ENCODE data around the gene DISC1. TPM values are rescaled to one million over a fixed set of nuclear protein-coding genes. Genes with fewer than 3 reads are reported as not detected.
A peak's percentile ranks its signal among the peaks of the same experiment; 100 is the strongest.

Gene DISC1
- total and polyA plus RNA-seq, 5 donors = 2.3 to 7.4 (median 4.6) TPM

- H3K4me1 ChIP-seq (ENCODE audit: control insufficient read depth, insufficient read depth, low read length) = no peaks in the 10 kb centered on the region
- H3K27me3 ChIP-seq (ENCODE audit: control insufficient read depth, insufficient read depth) = no peaks in the 10 kb centered on the region
- peak; percentile 23 to 57 for ATAC-seq
- 55% methylated on average over 6 of the region's 6 CpGs for WGBS
- no peak overlapping the region for H3K4me3 ChIP-seq (ENCODE audit: low read length)
- DNase-seq = no peak
- intact Hi-C loops (cut with DNase I) = no loop called here
- no peaks in the 10 kb centered on the region for H3K9me3 ChIP-seq (ENCODE audit: control insufficient read depth, low read length)
- H3K27ac ChIP-seq (ENCODE audit: low read length) = no peak overlapping the region
Observed at GRCh38 chr1:231705806-231706760, 79.5 kb downstream of the DISC1 start.

GRCh38 chr1:231706934-231707333 is 80.3 kb downstream of the DISC1 start:
- no peaks in the 10 kb centered on the region for H3K9me3 ChIP-seq (ENCODE audit: control insufficient read depth, low read length)
- ATAC-seq = no peak
- intact Hi-C loops (cut with DNase I) = no loop called here
- DNase-seq = no peak
- no peak overlapping the region for H3K4me3 ChIP-seq (ENCODE audit: low read length)
- no peak overlapping the region for H3K27ac ChIP-seq (ENCODE audit: low read length)
- no peaks in the 10 kb centered on the region for H3K27me3 ChIP-seq (ENCODE audit: control insufficient read depth, insufficient read depth)
- 59% methylated on average over 3 of the region's 3 CpGs for WGBS
- no peaks in the 10 kb centered on the region for H3K4me1 ChIP-seq (ENCODE audit: control insufficient read depth, insufficient read depth, low read length)

GRCh38 chr1:231707407-231707806 is 80.8 kb downstream of the DISC1 start:
- no peaks in the 10 kb centered on the region for H3K27me3 ChIP-seq (ENCODE audit: control insufficient read depth, insufficient read depth)
- no peak overlapping the region for H3K27ac ChIP-seq (ENCODE audit: low read length)
- ATAC-seq = no peak
- no peaks in the 10 kb centered on the region for H3K9me3 ChIP-seq (ENCODE audit: control insufficient read depth, low read length)
- no peaks in the 10 kb centered on the region for H3K4me1 ChIP-seq (ENCODE audit: control insufficient read depth, insufficient read depth, low read length)
- intact Hi-C loops (cut with DNase I) = no loop called here
- H3K4me3 ChIP-seq (ENCODE audit: low read length) = no peak overlapping the region
- no peak for DNase-seq

GRCh38 chr1:231708394-231708793 is 81.8 kb downstream of the DISC1 start:
- DNase-seq = no peak
- Histone ChIP-seq H3K4me1 (ENCODE audit: control insufficient read depth, insufficient read depth, low read length) (no peaks in the 10 kb centered on the region), H3K27ac (ENCODE audit: low read length) (no peak overlapping the region), H3K27me3 (ENCODE audit: control insufficient read depth, insufficient read depth) (no peaks in the 10 kb centered on the region), H3K4me3 (ENCODE audit: low read length) (no peak overlapping the region), H3K9me3 (ENCODE audit: control insufficient read depth, low read length) (no peaks in the 10 kb centered on the region)
- no peak for ATAC-seq
- 93% methylated on average over 6 of the region's 6 CpGs for WGBS
- intact Hi-C loops (cut with DNase I) = no loop called here

- H3K27ac ChIP-seq (ENCODE audit: low read length) = no peak overlapping the region
- no peak overlapping the region for H3K4me3 ChIP-seq (ENCODE audit: low read length)
- intact Hi-C loops (cut with DNase I) = no loop called here
- no peaks in the 10 kb centered on the region for H3K9me3 ChIP-seq (ENCODE audit: control insufficient read depth, low read length)
- no peak for ATAC-seq
- H3K27me3 ChIP-seq (ENCODE audit: control insufficient read depth, insufficient read depth) = no peaks in the 10 kb centered on the region
- H3K4me1 ChIP-seq (ENCODE audit: control insufficient read depth, insufficient read depth, low read length) = no peaks in the 10 kb centered on the region
- no peak for DNase-seq
Observed at GRCh38 chr1:231714440-231714839, 87.8 kb downstream of the DISC1 start.

GRCh38 chr1:231715816-231716722 is 89.5 kb downstream of the DISC1 start:
- ATAC-seq = no peak
- intact Hi-C loops (cut with DNase I) = no loop called here
- H3K4me1 ChIP-seq (ENCODE audit: control insufficient read depth, insufficient read depth, low read length) = no peaks in the 10 kb centered on the region
- no peaks in the 10 kb centered on the region for H3K27me3 ChIP-seq (ENCODE audit: control insufficient read depth, insufficient read depth)
- H3K27ac ChIP-seq (ENCODE audit: low read length) = no peak overlapping the region
- no peaks in the 10 kb centered on the region for H3K9me3 ChIP-seq (ENCODE audit: control insufficient read depth, low read length)
- no peak for DNase-seq
- H3K4me3 ChIP-seq (ENCODE audit: low read length) = no peak overlapping the region
- 82% methylated on average over 8 of the region's 8 CpGs for WGBS

GRCh38 chr1:231716879-231717278 is 90.3 kb downstream of the DISC1 start:
- Histone ChIP-seq H3K27ac (ENCODE audit: low read length) (no peak overlapping the region), H3K9me3 (ENCODE audit: control insufficient read depth, low read length) (no peaks in the 10 kb centered on the region), H3K4me3 (ENCODE audit: low read length) (no peak overlapping the region), H3K27me3 (ENCODE audit: control insufficient read depth, insufficient read depth) (no peaks in the 10 kb centered on the region), H3K4me1 (ENCODE audit: control insufficient read depth, insufficient read depth, low read length) (no peaks in the 10 kb centered on the region)
- DNase-seq (no peak), ATAC-seq (no peak)
- intact Hi-C loops (cut with DNase I) = no loop called here
- WGBS = 84% methylated on average over 3 of the region's 3 CpGs

- no peaks in the 10 kb centered on the region for H3K27me3 ChIP-seq (ENCODE audit: control insufficient read depth, insufficient read depth)
- WGBS = 78% methylated on average over 7 of the region's 7 CpGs
- no peak overlapping the region for H3K27ac ChIP-seq (ENCODE audit: low read length)
- no peak for DNase-seq
- H3K4me1 ChIP-seq (ENCODE audit: control insufficient read depth, insufficient read depth, low read length) = no peaks in the 10 kb centered on the region
- no peak overlapping the region for H3K4me3 ChIP-seq (ENCODE audit: low read length)
- intact Hi-C loops (cut with DNase I) = no loop called here
- peak in 1 of 2 donors; percentile 51 for ATAC-seq
- no peaks in the 10 kb centered on the region for H3K9me3 ChIP-seq (ENCODE audit: control insufficient read depth, low read length)
Observed at GRCh38 chr1:231719485-231720183, 93.0 kb downstream of the DISC1 start.

- Histone ChIP-seq H3K27ac (ENCODE audit: low read length) (no peak overlapping the region), H3K4me1 (ENCODE audit: control insufficient read depth, insufficient read depth, low read length) (no peaks in the 10 kb centered on the region), H3K27me3 (ENCODE audit: control insufficient read depth, insufficient read depth) (no peaks in the 10 kb centered on the region), H3K4me3 (ENCODE audit: low read length) (no peak overlapping the region), H3K9me3 (ENCODE audit: control insufficient read depth, low read length) (no peaks in the 10 kb centered on the region)
- ATAC-seq = no peak
- WGBS = 85% methylated on average over 5 of the region's 5 CpGs
- intact Hi-C loops (cut with DNase I) = no loop called here
- DNase-seq = no peak
Observed at GRCh38 chr1:231720652-231721325, 94.2 kb downstream of the DISC1 start.

- H3K27me3 ChIP-seq (ENCODE audit: control insufficient read depth, insufficient read depth) = no peaks in the 10 kb centered on the region
- no peaks in the 10 kb centered on the region for H3K4me1 ChIP-seq (ENCODE audit: control insufficient read depth, insufficient read depth, low read length)
- no peak overlapping the region for H3K27ac ChIP-seq (ENCODE audit: low read length)
- H3K4me3 ChIP-seq (ENCODE audit: low read length) = no peak overlapping the region
- DNase-seq (no peak), ATAC-seq (no peak)
- no peaks in the 10 kb centered on the region for H3K9me3 ChIP-seq (ENCODE audit: control insufficient read depth, low read length)
- intact Hi-C loops (cut with DNase I) = no loop called here
Observed at GRCh38 chr1:231721436-231721835, 94.8 kb downstream of the DISC1 start.

All from right cardiac atrium (tissue), 5 donors.